ENCODE data around the gene EDDM3A.
"Not testable (repeated sequence)": the region's sequence is repeated elsewhere in the genome, so short reads cannot be mapped to it uniquely, and the experiment has no call there.

Gene EDDM3A

DNA sequence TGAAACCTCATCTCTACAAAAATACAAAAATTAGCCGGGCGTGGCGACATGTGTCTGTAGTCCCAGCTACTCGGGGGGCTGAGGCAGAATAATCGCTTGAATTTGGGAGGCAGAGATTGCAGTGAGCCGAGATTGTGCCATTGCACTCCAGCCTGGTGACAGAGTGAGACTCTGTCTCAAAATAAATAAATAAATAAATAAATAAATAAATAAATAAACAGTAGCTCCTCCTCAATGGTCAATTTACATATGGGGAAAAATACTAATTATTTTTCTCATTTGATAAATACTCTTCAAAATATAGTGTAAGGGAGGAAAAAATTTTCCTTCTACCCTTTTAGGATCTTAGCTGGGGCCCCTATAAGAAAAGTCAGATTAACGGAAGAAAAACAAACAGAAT lies 7.4 kb upstream of the EDDM3A start:
- CTCF ChIA-PET, result interaction anchor here (1.5 kb wide), 1 partner anchor 233 kb away, joined by 5 read pairs; no protein-coding TSS in a partner anchor
- POLR2A ChIA-PET; H3K36me3 ChIP-seq (ENCODE audit: control insufficient read depth in 2 of 2, insufficient read depth in 1 of 2, low read length in 2 of 2); H3K9me3 ChIP-seq (ENCODE audit: control insufficient read depth, insufficient read depth, low read depth, low read length); H3K4me3 ChIP-seq (ENCODE audit: low read depth, low read length); H3K27ac ChIP-seq (ENCODE audit: extremely low read depth, low read depth, low read length); H3K4me1 ChIP-seq (ENCODE audit: control insufficient read depth, insufficient read depth, low read length): not testable (repeated sequence)
- TF ChIP-seq ZNF560 (tag by site-specific recombination; IDR thresholded peaks at IDR 0.05; ENCODE audit: borderline replicate concordance) (0 out of 2 replicates have a peak, but pooled peaks have one; percentile 33), ZNF394 (tag by site-specific recombination; IDR thresholded peaks at IDR 0.05; ENCODE audit: borderline replicate concordance) (peak; percentile 88), RBAK (tag by site-specific recombination; IDR thresholded peaks at IDR 0.05) (0 out of 2 replicates have a peak, but pooled peaks have one; percentile 37), ZBTB11 (tag by site-specific recombination; conservative IDR thresholded peaks at IDR 0.05; ENCODE audit: low read depth) (peak; percentile 59), ZNF266 (tag by site-specific recombination; IDR thresholded peaks at IDR 0.05; ENCODE audit: low read depth) (peak; percentile 62; the same call in 1 of the 2 replicates), ZNF510 (tag by site-specific recombination; IDR thresholded peaks at IDR 0.05; ENCODE audit: insufficient replicate concordance) (peak; percentile 68), ZXDB (tag by site-specific recombination; IDR thresholded peaks at IDR 0.05) (peak; percentile 31; the same call in 1 of the 2 replicates), GFI1B (tag by site-specific recombination; IDR thresholded peaks at IDR 0.05) (0 out of 2 replicates have a peak, but pooled peaks have one; percentile 40), ZNF623 (tag by site-specific recombination; IDR thresholded peaks at IDR 0.05) (peak; percentile 72), ZNF292 (tag by site-specific recombination; IDR thresholded peaks at IDR 0.05; ENCODE audit: borderline replicate concordance, low read depth) (0 out of 2 replicates have a peak, but pooled peaks have one; percentile 69), ZNF341 (tag by site-specific recombination; IDR thresholded peaks at IDR 0.05; ENCODE audit: low read depth) (peak; percentile 18; the same call in 1 of the 2 replicates), ZNF19 (tag by site-specific recombination; IDR thresholded peaks at IDR 0.05; ENCODE audit: low read depth) (0 out of 2 replicates have a peak, but pooled peaks have one; percentile 57), ZNF654 (tag by site-specific recombination; IDR thresholded peaks at IDR 0.05; ENCODE audit: low read depth) (0 out of 2 replicates have a peak, but pooled peaks have one; percentile 7), ZNF140 (tag by site-specific recombination; IDR thresholded peaks at IDR 0.05) (peak; percentile 41; the same call in 1 of the 2 replicates), ZNF530 (tag by site-specific recombination; IDR thresholded peaks at IDR 0.05; ENCODE audit: low read depth) (0 out of 2 replicates have a peak, but pooled peaks have one; percentile 63), ZBTB8A (tag by site-specific recombination; IDR thresholded peaks at IDR 0.05) (peak; percentile 55; the same call in 1 of the 2 replicates), ZNF426 (tag by site-specific recombination; IDR thresholded peaks at IDR 0.05) (peak; percentile 69), ZNF558 (tag by site-specific recombination; IDR thresholded peaks at IDR 0.05) (0 out of 2 replicates have a peak, but pooled peaks have one; percentile 50), ZNF518A (tag by site-specific recombination; conservative IDR thresholded peaks at IDR 0.05; ENCODE audit: low read depth) (peak; percentile 86), ZNF555 (tag by site-specific recombination; conservative IDR thresholded peaks at IDR 0.05) (peak; percentile 70), ZNF629 (tag by site-specific recombination; IDR thresholded peaks at IDR 0.05) (0 out of 2 replicates have a peak, but pooled peaks have one; percentile 44), ZNF433 (tag by site-specific recombination; IDR thresholded peaks at IDR 0.05; ENCODE audit: low read depth) (peak; percentile 49; the same call in 1 of the 2 replicates)
- TF ChIP-seq, protein P1, sequence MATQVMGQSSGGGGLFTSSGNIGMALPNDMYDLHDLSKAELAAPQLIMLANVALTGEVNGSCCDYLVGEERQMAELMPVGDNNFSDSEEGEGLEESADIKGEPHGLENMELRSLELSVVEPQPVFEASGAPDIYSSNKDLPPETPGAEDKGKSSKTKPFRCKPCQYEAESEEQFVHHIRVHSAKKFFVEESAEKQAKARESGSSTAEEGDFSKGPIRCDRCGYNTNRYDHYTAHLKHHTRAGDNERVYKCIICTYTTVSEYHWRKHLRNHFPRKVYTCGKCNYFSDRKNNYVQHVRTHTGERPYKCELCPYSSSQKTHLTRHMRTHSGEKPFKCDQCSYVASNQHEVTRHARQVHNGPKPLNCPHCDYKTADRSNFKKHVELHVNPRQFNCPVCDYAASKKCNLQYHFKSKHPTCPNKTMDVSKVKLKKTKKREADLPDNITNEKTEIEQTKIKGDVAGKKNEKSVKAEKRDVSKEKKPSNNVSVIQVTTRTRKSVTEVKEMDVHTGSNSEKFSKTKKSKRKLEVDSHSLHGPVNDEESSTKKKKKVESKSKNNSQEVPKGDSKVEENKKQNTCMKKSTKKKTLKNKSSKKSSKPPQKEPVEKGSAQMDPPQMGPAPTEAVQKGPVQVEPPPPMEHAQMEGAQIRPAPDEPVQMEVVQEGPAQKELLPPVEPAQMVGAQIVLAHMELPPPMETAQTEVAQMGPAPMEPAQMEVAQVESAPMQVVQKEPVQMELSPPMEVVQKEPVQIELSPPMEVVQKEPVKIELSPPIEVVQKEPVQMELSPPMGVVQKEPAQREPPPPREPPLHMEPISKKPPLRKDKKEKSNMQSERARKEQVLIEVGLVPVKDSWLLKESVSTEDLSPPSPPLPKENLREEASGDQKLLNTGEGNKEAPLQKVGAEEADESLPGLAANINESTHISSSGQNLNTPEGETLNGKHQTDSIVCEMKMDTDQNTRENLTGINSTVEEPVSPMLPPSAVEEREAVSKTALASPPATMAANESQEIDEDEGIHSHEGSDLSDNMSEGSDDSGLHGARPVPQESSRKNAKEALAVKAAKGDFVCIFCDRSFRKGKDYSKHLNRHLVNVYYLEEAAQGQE (tag by site-specific recombination; IDR thresholded peaks at IDR 0.05), result peak; percentile 53; the same call in 1 of the 2 replicates

Measured in HEK293 (cell line).